ENCODE data around the gene RAD51B.

RAD51B gene

DNA sequence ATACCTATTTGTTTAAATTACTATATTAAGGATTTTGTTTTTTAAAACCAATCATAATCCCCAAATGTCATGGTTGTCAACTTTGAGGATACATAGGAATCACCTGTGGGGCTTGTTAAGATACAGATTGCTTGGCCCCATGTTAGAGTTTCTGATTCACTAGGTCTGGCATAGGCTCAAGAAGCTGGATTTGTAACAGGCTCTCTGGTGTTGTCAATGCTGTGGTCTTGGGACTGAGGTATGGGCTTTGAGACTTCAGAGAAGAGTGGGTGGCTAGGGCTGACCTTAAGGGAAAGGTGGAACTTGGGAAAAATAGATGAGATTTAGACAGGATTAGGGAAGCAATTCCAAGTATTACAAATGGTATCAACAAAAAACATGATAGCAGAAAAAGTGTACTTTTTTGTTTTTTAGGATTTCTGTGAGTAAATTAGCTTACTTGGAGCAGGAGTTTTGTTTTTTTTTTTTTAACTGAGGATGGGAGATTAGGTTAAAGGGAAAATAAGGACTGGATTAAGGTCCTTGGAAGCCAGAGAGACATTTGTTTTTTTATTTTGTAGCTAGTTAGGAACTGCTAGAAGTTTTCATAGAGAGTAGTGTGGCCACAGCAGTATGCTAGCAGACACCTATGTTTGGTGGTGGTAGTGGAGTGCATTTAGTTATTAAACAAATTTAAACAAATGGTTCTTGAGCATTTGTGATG, 88.6 kb downstream of the RAD51B start:
- no peak for DNase-seq

DNA sequence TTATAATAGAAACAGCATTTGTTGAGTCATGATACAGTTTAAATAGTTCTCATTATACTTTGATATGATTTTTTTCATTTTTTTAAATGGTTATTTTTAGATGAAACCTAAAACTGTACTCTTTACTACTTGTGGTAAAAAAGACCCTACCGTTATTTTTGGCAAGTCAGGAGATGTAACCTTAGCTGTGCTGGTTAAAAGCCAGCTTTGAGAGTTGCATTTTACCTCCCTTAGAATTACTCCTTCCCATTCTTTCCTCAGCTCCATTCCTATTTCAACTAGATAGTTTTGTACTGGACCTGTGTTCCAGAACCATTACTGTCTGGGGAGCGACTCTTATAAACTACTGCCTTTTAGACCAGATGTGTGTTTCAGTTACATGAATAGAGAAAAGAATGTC, 92.0 kb downstream of the RAD51B start:
- no peak for DNase-seq

DNA sequence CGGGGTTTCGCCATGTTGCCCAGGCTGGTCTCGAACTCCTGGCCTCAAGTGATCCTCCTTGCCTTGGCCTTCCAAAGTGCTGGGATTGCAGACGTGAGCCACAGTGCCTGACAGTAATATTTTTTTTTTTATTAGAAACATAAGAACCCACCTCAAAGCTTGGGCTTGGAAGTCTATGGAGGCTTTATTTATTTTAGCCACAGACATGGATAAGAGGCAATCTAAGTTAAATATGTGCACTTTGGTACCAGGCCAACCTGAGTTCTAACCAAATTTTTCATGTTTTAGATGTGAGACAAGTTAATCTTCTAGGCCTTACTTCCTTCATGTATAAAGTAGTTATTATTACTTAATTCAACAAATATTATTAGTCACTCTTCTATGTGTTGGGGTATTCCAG, 96.9 kb downstream of the RAD51B start:
- no peak for DNase-seq

DNA sequence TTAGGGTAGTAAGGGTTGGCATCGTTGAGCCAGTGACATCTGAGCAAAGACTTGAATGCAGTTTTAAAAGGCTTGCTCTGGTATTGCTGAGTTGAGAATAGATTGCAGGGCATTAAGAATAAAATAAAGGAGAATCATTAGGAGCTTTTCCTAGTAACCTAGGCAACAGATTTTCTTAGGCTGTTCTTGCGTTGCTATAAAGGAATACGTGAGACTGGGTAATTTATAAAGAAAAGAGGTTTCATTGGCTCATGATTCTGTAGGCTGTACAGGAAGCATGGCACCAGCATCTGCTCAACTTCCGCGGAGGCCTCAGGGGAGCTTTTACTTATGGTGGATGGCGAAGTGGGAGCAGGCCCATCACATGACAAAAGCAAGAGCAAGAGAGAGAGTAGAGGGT, 97.4 kb downstream of the RAD51B start:
- no peak for DNase-seq

DNA sequence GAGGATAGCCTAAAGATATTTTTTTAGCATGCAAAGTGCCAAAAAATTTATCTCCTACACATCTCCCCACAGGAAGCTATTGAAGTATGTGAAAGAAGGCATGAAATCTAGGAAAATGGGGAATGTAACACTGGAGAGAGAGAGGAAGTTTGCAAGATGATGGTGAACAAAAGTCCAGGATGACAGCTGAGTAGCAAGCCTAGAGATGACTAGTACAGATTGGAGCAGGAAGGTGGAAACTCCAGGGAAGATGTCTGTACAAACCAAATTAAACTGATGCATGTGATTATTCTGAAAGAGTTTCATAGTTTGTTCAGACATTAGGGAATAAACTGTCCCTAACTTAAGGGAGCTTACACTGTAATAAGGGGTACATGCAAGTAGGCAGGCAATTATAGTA, 99.3 kb downstream of the RAD51B start:
- DNase-seq = no peak

DNA sequence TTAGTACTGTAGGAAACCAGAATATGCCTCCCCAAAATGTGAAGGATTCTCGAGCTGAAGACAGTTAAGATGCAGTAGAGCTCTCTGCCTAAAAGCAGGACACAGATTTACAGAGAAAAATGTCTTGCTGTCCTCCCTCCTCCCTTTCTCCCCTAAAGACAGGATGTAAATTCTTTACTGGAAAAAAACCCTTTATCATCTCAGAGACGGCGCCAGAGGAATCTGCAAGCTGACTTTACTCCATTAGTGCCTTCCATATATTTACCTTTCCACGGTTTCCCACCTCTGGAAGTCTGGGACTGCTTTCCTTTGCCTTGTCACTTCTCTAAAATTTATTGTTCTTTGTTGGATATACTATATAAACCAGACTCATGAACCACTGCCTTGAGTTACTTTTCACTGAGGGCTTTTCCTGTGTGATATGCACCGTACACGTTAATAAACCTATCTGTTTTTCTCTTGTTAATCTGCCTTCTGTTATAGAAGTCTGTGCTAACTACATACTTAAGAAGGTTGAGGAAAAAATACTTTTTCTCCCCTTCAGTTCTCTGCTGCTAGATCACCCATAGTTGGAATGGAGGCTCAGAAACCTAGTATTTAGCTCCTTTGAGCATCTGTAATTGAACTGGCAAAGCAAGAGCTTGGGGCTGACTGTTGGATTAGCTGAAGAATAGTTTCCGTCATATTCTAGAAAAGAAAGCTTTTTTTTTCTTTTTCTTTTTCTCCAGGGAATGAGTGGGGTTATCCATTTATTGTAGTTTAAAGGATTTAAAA, 99.9 kb downstream of the RAD51B start:
- no peak for DNase-seq

DNA sequence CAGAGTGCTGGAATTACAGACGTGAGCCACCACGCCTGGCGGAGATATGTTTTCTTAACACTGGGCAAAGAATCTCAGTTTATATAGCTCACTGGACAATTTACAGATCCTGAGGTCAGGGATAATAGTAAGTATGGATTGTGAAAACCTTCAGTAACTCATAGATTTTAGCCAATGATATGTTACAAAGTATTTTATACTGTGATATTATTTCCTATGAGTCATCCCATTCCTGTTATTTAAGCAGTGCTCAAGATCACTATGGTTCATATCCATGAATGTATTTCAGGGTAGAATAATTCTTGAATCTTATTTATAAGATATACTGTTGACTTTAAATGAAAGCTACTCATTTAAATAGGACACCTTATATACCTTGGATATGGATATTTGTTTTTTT, 107.2 kb downstream of the RAD51B start:
- no peak for DNase-seq

DNA sequence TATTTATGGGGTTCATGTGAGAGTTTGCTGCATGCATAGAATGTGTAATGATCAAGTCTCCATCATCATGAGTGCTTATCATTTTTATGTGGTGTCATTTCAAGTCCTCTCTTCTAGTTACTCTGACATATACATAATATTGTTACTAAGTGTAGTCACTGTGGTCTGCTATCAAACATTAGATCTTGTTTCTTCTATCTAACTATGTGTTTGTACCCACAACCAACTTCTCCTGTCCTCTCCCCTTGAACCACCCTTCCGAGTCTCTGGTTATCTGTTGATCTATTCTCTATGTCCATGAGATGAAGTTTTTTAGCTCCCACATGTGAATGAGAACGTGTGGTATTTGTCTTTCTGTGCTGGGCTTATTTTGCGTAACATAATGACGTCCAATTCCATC, 107.7 kb downstream of the RAD51B start:
- DNase-seq = no peak

DNA sequence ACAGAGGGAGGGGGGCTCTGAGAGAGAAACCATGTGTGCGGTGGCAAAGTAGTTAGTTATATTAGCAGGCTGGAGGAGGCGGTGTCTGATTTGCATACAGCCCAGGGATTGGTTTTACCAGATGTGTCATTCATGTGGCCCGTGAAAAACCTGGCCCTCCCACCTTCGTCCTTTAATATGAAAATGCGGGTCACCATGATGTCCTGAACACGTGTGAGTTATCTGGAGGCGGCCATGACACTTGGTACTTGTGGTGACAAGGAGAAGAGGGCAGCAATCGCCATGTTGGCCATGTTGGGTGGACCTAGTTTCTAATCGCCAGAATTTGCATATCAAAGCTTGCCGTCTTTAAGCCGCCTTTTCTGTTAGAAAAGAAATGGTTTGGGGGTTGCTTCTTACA, 108.8 kb downstream of the RAD51B start:
- DNase-seq = no peak

DNA sequence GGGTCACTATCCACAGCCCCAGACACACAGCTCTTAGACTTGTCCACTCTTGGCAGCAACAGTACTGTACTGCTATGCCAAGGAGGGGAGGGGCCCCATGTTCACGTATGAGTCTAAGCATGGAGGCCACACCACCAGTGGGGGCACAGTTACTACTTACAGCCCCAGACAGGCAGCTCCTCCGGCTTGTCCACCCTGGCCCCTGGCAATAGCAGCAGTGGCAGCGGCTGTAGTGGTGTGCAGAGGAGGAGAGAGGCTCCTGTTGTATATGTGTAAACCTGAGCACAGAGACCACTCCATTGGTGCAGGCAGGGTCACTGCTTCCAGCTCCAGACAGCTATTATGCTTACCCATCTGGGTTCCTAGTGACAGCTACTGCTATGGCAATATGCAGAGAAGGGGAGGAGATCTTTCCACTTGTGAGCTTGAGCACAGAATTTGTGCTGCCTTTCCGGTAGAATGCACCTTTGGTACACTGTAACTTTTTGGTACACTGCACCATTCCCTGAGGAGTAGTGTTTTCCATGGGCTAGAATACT, 113.2 kb downstream of the RAD51B start:
- DNase-seq = no peak

DNA sequence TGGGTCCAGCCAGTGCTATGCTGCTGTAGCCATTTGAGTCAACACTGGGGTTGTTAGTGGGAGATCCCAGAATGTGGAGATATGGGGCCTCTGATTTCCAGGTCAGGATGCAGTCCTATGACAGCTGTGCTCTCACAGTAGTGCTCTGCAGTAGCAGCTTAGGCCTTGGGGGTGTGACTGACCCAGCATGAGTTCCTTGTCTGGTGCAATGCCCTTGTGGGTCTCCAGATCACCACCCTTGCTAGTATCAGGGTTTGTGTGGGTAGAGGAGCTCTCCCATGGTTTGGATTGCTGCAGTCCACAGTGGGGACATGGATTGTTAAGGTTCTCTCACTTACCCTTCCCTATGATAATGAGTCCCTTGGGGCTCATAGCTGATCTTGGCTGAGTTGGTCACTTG, 113.7 kb downstream of the RAD51B start:
- DNase-seq = no peak

DNA sequence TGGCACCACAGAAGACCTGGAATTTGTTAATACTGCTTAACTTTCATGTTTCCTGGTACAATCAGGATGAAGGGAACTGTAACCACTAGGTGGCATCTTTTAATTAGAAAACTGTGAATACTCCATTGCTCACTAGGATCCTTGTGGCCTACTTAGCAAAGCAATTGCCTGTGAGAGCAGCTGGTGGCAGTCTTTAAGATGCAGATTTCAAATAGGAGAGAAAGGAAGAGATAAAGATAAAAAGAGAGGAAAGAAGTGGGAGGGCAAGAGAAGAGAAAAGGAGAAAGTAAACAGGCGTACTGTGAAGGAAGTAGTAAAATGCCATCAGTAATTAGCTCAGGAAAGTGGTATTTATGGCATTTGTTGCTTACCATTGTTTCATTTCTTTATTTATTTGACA, 114.5 kb downstream of the RAD51B start:
- peak; percentile 89 for DNase-seq

DNA sequence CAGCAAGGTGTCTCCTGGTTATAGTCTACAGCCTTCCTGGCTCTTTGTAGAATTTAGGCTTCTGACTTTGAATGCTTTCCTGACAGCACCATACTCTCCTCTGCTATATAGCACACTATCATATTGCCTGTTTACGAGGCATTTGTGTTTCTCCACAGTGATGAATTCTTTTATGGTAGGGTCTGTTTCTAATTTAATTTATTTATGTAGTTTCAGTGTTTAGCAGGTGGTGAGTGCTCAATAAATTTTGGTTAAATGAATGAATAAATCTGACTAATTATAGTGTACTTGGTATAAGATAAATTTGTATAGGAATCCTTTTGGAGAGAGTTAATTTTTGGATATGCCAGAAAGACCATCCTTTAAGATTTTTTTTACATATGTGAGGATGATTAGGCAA, 115.3 kb downstream of the RAD51B start:
- DNase-seq = no peak

DNA sequence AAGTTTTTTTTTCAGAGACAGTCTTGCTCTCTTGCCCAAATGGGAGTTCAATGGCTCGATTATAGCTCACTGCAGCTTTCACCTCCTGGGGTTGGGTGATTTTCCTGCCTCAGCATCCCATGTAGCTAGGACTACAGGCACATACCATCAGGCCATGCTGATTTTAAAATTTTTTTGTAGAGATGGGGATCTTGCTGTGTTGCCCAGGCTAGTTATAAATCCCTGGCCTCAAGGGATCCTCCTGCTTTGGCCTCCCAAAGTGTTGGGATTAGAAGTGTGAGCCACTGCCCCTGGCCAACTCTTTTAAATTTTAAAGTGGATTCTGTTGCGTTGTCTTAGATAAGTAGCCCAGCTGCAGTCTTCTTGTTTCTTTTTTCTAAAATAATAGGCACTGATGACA, 115.8 kb downstream of the RAD51B start:
- DNase-seq = no peak

DNA sequence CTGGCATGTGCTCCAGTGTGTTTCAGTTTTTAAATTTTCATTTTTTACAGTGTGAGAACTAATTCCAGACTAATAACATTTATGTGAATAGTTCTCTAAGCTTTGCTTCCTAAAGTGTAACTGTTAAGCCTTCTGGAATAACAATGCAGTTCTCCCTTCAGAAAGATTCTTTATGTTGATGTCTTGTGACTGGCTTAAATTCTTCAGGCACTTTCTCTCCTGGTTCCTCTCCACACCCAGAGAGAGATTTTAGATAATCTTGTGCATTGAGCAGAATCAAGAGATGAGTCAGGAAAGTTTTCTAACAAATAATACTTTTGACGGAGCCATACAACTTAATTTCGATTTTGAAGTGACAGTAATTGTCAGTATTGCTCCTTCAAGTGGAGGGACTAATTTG, 118.5 kb downstream of the RAD51B start:
- DNase-seq = no peak

DNA sequence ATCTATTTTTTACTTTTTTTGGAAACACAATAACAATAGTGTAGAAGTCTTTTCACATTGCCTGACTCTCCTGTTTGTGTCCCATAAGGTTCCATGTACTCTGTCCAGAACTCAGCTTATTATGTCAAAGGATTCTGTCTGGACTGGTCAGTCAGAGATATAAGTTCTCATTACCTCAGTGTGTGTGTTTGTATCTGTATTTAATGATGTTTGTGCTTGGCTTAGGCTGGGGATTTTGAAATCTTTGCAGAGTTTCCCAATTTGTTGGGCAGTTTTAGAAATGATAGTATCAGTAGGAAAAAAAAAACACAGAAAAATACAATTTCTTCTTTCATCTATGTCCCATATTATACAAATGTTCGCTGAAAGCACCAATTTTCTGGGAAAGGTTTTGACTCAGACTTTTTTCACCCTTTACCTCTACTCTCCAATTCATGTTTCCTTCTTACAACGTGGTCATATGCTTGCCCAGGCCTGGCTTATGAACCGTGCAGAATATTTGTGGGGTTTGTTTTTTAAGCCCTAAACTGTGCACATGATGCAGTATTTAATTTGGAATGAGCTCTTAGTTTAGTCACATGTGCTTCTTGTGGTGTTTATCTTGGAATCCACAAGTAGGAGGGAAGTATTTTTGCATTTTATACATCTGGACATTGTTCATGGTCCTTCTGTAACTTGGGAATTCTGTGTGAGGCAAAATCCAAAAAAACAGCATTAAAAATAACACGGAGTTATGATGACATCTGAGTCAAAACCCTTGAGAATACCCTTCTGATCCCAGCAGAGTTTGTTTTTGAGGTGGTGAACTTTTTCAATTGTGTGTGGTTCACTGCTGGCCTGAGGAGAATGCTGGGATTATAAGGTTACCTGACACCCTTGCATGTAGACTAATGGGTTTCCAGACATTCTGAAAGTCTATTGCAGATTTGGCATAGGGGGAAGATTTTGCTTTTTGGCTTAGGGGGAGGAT, 121.2 kb downstream of the RAD51B start:
- peak; percentile 72 for DNase-seq

DNA sequence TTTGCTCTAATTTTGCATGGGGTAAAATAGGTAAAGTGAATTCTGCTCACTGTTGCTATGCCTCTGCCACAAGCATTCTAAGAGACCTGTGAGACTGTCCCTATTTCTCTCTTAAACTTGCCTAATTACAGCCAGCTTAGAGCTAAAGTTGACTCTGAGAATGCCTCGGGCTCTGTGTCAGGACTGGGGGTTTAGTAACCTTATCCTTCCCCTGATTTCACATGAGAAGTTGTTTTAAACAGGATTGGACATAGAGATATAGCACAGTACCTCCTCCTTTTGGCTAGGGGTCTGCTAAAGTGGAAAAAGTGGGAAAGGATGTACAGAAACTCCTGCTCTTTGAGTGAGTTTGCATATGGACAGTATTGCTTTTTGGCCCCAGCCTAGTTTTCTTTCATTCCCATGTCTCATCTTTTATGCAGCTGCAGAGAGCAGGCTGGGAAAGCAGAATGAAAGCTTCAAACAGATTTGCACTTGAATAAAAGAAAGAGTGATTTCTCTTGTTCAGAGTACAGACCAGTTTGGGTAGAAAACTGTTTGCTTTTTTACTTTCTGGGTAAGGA, 122.0 kb downstream of the RAD51B start:
- peak; percentile 18 for DNase-seq

DNA sequence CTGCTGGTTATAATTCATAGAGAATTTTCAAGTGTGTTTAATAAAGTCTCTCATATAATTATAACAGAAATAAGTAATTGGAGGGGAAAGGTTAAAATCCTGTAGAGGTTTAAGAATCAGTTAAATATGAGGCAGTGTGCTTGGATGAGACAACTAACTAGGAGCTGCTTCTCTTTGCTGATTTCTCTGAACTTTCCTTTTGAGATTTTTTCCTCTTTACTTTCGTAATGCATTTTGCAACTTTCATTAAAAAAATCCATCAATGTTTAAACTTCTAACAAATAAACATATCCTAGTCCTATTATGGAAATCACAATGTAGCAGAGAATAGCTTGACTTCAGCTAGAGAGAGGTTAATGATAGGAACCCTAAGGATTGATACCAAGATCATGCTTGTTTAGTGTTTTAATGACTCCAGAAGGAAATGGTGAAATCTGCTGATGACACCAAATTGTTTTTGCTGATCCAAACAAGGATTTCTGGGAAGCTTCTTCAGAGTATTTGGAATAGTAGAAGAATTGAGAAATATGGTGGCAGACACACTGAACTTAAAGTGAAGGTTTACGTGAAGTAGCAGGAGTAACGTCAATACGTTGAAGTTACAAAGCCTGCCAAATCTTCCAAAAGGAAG, 122.6 kb downstream of the RAD51B start:
- DNase-seq = peak; percentile 39

DNA sequence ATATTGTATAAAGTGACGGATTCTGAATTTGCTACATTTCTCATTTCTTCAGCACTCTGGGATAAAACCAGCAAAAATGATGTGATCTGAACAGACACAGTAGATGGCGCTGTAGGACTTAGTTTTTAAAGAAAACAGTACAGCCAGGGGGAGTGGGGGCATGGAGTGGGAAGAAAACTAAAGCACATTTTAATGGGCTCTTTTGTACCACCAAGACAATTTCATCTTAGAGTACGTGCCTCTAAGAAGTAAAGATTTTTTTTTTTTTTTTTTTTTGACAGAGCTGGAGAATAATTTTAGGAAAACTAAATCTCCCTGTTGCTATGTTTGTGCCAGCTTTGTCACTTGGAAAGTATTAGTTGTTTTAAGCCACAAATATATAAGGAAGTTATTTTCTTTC, 124.4 kb downstream of the RAD51B start:
- peak; percentile 75 for DNase-seq

DNA sequence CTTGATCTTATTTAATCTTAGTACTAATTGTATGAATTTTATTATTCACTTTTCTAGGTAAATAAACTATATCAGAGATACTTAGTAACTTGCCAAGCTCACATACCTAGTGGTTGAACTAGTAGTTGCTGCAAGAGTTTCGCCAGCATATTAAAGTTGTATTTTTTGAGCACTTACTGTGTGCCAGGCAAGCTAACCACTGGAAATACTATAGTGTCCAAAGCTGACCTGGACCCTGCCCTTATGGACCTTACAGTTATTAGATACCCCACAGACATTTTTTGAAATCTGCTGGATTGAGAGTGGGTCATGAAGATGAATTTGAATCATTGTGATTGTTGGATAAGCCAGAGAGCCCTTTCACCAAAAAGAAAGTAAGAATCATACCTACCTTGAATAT, 125.0 kb downstream of the RAD51B start:
- DNase-seq = no peak

DNA sequence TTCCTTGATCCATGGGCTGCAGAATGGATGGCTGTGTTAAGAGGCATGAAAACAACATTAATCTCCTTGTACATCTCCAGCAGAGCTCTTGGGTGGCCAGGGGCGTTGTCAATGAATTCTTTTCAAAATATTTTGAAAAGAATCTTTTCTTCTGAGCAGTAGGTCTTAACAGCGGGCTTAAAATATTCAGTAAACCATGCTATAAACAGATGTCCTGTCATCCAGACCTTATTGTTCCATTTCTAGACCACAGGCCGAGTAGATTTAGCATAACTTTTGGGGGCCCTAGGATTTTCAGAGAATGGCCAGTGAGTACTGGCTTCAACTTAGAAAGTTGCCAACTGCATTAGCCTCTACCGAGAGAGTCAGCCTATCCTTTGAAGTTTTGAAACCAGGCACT, 130.2 kb downstream of the RAD51B start:
- DNase-seq = no peak

DNA sequence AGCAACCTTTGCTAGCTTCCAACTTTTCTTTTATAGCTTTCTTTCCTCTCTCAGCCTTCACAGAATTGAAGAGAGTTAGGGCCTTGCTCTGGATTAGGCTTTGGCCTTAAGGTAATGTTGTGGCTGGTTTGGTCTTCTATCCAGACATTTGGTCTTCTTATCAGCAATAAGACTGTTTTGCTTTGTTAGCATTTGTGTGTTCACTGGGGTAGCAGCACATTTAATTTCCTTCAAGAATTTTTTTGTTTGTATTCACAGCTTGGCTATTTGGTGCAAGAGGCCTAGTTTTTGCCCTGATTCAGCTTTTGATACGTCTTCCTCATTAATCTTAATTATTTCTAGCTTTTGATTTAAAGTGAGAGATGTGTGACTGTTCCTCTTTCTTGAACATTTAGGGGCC, 130.8 kb downstream of the RAD51B start:
- DNase-seq = no peak

Data from HCEC 1CT (cell line).